Hematopoietic multipotent progenitor cell treated with erythropoietin and hydrocortisone succinate and interleukin-3 and kit ligand, for 15 days (in vitro differentiated cells): Measurements from ENCODE around the gene EFNB2.

Experiments used
- DNase-seq: peaks from one replicate; pipeline ENCODE4 v3.0.0-alpha.2; 2015; ENCODE audit warnings: low spot score

Gene EFNB2

GRCh38 chr13:106449096-106449495 lies 86.4 kb downstream of the EFNB2 start:
- DNase-seq, result no peak

DNA sequence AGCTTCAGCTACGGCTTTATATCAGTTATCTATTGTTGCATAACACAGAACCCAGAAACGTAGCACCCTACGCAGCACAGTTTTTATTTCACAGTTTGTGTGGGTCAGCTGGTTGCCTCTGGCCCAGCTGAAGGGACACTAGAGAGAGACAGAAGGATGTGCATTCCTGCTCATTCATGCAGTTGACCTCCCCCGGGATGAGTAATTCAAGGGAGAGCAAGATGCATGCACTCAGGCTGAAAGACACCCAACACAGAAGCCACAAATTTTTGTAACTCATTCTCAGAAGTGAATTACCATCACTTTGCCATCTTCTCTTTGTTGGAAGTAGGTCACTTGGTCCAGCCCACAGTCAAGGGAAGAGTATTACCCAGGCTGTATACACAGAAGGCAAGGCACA lies 89.5 kb downstream of the EFNB2 start:
- no peak for DNase-seq

DNA sequence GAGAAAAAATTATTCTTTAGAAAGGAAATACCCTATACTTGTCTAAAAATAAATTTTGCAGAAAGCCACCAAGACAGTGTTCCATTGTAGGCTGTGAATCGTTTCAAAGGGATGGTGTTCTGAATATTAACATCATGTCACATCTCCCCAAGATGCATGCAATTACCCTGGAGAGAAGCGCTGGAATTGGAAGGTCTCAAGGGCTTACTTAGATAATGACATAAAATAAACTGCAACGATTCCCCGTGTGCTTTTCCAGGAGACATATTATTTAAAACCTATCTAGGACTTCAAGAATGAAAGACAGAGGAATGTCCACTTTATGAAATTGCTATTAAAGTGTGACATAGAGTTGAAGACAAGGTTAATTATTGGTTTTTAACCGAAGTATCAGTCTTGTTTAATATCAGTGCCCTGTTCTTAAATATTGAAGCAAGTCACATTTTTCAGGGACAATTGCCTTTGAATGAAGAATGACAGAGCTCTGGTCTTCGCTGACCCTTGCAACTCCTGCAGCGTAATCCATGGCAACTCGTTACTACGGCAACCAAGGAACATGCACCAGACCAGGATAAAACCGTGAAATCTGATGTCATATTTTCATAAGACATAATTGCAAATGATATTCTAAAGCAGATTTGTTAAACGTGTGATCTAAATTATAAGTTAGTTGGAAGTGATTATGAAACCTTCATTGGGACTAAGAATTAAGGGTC lies 91.7 kb downstream of the EFNB2 start:
- DNase-seq, result no peak

GRCh38 chr13:106440866-106441265 lies 94.6 kb downstream of the EFNB2 start:
- DNase-seq, result no peak
